ENCODE results near the gene DHRS11.
"Not testable (repeated sequence)": the region's sequence is repeated elsewhere in the genome, so short reads cannot be mapped to it uniquely, and the experiment has no call there.

The DHRS11 gene

DNA sequence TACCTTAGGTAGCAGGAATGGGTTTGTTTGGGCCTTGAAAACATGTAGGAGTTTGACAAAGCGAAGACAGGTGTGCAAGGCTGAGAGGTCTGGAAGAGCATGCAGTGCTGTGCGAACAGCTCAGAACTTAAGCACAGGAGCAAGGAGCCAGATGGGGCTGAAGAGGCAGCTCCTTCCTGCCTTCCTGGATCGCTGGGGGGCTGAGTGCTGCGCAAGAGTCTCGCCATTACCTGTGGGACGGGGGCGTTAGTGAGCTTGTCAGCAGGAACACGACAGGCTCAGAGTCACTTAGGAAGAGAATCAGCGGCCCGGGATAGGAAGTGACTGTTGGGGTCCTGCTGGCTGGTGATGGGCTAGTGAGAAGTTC lies 9.2 kb downstream of the DHRS11 start:
- peak overlapping the region; percentile 88 for H3K4me3 ChIP-seq (ENCODE audit: low read depth, low read length)
- TF ChIP-seq CTCF (IDR thresholded peaks at IDR 0.05; ENCODE audit: low read depth, low read length) = no peak

DNA sequence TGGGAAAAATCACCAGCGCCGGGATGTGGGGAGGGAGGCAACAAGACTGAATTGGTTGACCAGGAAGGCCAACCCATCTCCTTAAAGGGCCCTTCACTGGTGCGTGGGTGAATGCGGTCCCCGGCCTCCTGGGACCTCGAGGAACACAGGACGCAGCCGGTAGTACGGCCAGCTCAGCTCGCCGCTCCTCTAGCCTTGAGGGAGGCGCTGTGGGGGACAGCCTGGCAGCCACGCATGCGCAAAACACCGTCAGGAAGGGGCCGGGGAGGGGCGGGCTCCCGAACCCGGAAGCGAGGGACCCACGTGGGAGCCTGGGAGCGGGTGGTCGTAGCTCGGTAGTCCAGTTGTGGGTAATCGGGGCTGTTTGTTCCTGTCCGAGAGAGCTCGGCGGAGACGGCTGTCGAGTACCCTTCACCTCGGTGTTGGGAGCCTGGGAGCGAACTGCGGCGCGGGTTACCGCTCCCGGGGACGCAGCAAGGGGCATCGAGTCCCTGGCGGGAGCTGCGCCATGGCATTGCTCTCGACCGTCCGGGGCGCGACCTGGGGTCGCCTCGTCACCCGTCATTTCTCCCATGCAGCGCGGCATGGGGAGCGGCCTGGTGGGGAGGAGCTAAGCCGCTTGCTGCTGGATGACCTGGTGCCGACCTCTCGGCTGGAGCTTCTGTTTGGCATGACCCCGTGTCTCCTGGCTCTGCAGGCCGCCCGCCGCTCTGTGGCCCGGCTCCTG lies 9.8 kb downstream of the DHRS11 start, which contains the start of gene MRM1:
Gene MRM1 (plus strand): TSS at position 281 of the 727 bp plus-strand sequence. CDS start 228 bp downstream, at position 509.
- H3K4me3 ChIP-seq (ENCODE audit: low read depth, low read length) = peak within 1 kb of the TSS; percentile 88
- no peak for TF ChIP-seq CTCF (IDR thresholded peaks at IDR 0.05; ENCODE audit: low read depth, low read length)

- TF ChIP-seq CTCF (IDR thresholded peaks at IDR 0.05; ENCODE audit: low read depth, low read length) = no peak
- H3K4me3 ChIP-seq (ENCODE audit: low read depth, low read length) = peak overlapping the region; percentile 88
These were observed 10.5 kb downstream of the DHRS11 start for GRCh38 chr17:36602030-36602748.

GRCh38 chr17:36602924-36603384 lies 11.3 kb downstream of the DHRS11 start:
- TF ChIP-seq CTCF (IDR thresholded peaks at IDR 0.05; ENCODE audit: low read depth, low read length) = peak; percentile 74
- H3K4me3 ChIP-seq (ENCODE audit: low read depth, low read length) = peak overlapping the region; percentile 88

DNA sequence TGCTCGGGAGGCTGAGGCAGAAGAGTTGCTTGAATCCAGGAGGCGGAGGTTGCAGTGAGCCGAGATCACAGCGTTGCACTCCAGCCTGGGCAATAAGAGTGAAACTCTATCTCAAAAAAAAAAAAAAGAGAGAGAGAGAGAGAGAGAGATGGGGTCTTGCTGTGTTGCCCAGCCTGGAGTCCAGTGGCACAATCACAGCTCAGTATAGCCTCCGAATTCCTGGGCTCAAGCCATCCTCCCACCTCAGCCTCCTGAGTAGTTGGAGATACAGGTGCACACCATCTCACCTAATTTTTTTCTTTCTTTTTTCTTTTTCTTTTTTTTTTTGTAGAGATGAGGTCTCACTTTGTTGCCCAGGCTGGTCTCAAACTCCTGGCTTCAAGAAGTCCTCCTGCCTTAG lies 13.3 kb downstream of the DHRS11 start:
- not testable (repeated sequence) for H3K4me3 ChIP-seq (ENCODE audit: low read depth, low read length)

GRCh38 chr17:36608280-36608679 lies 16.6 kb downstream of the DHRS11 start:
- TF ChIP-seq CTCF (IDR thresholded peaks at IDR 0.05; ENCODE audit: low read depth, low read length) = no peak
- H3K4me3 ChIP-seq (ENCODE audit: low read depth, low read length) = no peak overlapping the region

DNA sequence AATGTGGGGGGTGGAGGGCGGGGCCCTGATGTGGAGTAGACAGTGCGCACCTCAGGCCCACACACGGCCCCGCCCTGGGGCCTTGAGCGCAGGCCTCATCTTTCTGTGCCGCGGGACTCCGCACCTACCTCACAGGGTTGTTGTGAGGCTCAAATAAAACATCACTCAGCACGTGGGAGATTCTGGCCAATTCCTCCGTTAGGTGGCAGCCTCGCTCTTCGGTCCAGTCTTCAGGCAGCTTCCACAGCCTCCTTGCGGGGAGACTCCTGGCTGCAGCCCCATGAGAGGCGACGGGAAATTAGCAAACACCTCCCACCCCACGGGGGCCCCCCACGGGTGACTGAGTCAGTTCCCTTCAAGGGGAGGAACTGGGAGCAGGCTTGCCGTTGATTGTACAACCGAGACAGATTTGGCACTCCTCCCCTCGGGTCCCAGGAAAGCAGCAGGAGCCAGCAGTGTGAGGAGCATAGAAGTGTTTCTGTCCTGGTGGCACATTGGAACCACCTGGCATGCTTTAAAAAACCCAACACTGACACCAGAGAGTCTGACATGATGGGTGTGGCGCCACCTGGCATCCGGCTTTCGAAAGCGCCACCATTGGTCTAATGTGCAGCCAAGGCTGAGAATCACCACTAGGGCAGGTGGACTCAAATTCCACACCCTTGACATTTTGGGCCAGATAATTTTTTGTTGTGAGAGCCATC lies 17.3 kb downstream of the DHRS11 start:
- TF ChIP-seq CTCF (IDR thresholded peaks at IDR 0.05; ENCODE audit: low read depth, low read length) = peak; percentile 29
- no peak overlapping the region for H3K4me3 ChIP-seq (ENCODE audit: low read depth, low read length)
